ENCODE results near the gene OLFML1.

- TF ChIP-seq, protein P1, sequence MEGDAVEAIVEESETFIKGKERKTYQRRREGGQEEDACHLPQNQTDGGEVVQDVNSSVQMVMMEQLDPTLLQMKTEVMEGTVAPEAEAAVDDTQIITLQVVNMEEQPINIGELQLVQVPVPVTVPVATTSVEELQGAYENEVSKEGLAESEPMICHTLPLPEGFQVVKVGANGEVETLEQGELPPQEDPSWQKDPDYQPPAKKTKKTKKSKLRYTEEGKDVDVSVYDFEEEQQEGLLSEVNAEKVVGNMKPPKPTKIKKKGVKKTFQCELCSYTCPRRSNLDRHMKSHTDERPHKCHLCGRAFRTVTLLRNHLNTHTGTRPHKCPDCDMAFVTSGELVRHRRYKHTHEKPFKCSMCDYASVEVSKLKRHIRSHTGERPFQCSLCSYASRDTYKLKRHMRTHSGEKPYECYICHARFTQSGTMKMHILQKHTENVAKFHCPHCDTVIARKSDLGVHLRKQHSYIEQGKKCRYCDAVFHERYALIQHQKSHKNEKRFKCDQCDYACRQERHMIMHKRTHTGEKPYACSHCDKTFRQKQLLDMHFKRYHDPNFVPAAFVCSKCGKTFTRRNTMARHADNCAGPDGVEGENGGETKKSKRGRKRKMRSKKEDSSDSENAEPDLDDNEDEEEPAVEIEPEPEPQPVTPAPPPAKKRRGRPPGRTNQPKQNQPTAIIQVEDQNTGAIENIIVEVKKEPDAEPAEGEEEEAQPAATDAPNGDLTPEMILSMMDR (IDR thresholded peaks at IDR 0.05): no peak
- TF ChIP-seq POLR2A (IDR thresholded peaks at IDR 0.05): no peak
These were observed 31.2 kb downstream of the OLFML1 start for GRCh38 chr11:7516475-7516874.

Measured in right lobe of liver (tissue), 4 donors.